GM18867 (cell line): ENCODE results near the gene NACA2.
"Not testable (repeated sequence)": the region's sequence is repeated elsewhere in the genome, so short reads cannot be mapped to it uniquely, and the experiment has no call there.

ENCODE experiments used
- ATAC-seq: cut with Tn5 transposase; IDR thresholded peaks from one replicate; pipeline ENCODE4 v1.9.1; 2021; ENCODE audit warnings: mild to moderate bottlenecking, moderate library complexity; ENCODE audit not compliant: unreplicated experiment

Gene NACA2

DNA sequence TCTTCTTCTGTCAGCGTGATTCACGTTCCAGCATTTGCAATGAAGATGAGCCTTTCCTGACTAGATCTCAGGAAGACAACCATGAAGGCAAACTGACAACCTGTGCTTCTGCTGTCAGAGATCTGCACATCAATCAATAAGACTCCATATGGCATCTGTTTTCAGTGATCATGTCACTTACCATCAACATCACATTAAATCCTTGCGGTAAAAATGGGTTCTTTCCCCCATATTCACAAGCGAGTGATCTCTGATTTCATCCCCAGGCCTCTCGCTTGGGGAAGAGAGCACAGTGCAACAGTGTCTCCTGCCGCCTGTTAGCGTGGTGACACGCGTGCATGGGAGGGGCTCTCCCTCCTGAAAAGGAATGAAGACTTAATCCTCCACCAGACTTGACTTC is 11.1 kb downstream of the NACA2 start:
- no peak for ATAC-seq

GRCh38 chr17:61579347-61579746 is 11.7 kb downstream of the NACA2 start:
- no peak for ATAC-seq

DNA sequence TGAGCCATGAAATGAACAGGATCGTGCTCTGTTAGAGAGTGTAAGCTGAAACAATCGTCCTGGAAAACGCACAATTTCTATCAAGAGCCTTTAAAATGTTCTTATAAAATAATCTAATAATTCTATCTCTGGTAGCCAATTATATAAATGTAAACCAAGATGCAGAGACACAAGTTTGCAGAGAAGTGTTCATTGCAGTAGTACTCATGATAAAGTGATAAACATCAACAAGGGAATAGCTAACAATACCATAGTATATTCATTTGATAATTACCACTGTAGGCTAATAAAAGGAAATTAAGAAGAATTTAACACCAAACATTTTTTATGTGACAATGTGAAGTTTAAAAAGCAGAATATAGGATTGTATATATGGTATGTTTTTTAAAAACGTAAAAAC is 12.4 kb downstream of the NACA2 start:
- ATAC-seq = no peak

- ATAC-seq = no peak
Measured at GRCh38 chr17:61575983-61576382, 15.0 kb downstream of the NACA2 start.

GRCh38 chr17:61575352-61575975 is 15.6 kb downstream of the NACA2 start:
- ATAC-seq = no peak

- ATAC-seq = no peak
Measured at GRCh38 chr17:61574542-61575351, 16.3 kb downstream of the NACA2 start.

- ATAC-seq = not testable (repeated sequence)
Measured at GRCh38 chr17:61572547-61572946, 18.5 kb downstream of the NACA2 start.

GRCh38 chr17:61571624-61572023 is 19.4 kb downstream of the NACA2 start:
- no peak for ATAC-seq

DNA sequence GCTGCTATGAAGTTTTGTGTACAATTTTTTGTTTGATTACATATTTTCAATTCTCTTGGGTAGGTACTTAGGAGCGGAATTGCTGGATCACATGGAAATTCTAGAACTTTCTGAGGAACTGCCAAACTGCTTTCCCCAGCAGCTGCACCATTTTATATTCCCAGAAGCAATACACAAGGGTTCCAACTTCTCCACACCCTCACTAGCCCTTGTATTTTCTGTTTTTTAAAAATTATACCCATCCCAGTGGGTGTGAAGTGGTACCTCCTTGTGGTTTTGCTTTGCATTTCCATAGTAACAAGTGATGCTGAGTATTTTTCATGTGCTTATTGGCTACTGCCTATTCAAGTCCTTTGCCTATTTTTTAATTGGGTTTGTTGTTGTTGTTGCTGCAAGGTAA is 20.9 kb downstream of the NACA2 start:
- no peak for ATAC-seq

DNA sequence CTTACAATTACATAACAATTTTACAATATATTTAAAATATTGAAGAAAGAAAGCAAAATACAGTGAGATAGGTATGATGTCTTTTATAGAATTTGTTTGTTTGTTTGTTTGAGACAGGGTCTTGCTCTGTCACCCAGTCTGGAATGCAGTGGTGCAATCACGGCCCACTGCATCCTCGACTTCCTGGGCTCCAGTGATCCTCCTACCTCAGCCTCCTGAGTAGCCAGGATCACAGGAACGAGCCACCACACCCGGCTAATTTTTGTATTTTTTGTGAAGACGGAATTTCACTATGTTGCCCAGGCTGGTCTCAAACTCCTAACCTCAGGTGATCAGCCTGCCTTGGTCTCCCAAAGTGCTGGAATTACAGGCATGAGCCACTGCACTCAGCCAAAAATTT is 21.5 kb downstream of the NACA2 start:
- ATAC-seq = not testable (repeated sequence)

GRCh38 chr17:61568219-61569072 is 22.6 kb downstream of the NACA2 start:
- no peak for ATAC-seq

GRCh38 chr17:61567045-61567802 is 23.8 kb downstream of the NACA2 start:
- no peak for ATAC-seq

DNA sequence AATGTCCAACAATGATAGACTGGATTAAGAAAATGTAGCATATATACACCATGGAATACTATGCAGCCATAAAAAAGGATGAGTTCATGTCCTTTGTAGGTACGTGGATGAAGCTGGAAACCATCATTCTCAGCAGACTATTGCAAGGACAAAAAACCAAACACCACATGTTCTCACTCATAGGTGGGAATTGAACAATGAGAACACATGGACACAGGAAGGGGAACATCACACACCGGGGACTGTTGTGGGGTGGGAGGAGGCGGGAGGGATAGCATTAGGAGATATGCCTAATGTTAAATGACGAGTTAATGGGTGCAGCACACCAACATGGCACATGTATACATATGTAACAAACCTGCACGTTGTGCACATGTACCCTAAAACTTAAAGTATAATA is 24.6 kb downstream of the NACA2 start:
- ATAC-seq = not testable (repeated sequence)

GRCh38 chr17:61565850-61566249 is 25.2 kb downstream of the NACA2 start:
- ATAC-seq = not testable (repeated sequence)

GRCh38 chr17:61565213-61565612 is 25.8 kb downstream of the NACA2 start:
- ATAC-seq = no peak

GRCh38 chr17:61562287-61562686 is 28.7 kb downstream of the NACA2 start:
- no peak for ATAC-seq

DNA sequence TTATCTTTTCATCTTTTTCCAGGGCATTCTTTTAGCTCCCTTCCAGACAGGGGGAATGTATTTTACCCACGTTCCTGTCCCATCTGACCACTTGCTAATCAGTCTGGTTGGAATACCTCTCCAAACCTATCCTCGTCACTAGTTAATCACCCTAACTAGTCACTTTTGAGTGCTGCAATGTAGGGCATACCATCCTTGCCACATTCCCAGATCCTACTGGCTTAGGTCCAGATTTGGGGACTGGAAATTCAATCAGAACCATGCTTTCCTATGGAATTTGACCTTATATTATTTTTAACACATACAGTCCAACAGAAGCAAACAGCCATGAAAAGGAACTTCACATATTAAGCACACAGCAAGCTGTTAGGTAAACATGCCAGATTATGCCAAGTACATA is 29.7 kb downstream of the NACA2 start:
- no peak for ATAC-seq

DNA sequence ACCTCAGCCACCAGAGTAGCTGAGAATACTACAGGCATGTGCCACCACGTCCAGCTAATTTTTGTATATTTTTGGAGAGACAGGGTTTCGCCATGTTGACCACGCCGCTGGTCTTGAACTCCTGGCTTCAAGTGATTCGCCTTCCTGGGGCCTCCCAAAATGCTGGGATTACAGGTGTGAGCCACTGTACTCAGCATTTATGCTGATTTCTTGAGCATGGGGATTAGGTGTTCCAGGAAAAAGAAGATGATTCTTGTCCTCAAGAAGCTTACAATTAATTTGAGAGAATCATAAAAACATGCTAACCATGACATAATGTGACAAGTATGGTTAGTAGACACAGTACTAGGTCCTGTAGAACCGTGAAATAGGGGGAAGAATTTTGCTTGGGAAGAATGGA is 30.9 kb downstream of the NACA2 start:
- no peak for ATAC-seq

DNA sequence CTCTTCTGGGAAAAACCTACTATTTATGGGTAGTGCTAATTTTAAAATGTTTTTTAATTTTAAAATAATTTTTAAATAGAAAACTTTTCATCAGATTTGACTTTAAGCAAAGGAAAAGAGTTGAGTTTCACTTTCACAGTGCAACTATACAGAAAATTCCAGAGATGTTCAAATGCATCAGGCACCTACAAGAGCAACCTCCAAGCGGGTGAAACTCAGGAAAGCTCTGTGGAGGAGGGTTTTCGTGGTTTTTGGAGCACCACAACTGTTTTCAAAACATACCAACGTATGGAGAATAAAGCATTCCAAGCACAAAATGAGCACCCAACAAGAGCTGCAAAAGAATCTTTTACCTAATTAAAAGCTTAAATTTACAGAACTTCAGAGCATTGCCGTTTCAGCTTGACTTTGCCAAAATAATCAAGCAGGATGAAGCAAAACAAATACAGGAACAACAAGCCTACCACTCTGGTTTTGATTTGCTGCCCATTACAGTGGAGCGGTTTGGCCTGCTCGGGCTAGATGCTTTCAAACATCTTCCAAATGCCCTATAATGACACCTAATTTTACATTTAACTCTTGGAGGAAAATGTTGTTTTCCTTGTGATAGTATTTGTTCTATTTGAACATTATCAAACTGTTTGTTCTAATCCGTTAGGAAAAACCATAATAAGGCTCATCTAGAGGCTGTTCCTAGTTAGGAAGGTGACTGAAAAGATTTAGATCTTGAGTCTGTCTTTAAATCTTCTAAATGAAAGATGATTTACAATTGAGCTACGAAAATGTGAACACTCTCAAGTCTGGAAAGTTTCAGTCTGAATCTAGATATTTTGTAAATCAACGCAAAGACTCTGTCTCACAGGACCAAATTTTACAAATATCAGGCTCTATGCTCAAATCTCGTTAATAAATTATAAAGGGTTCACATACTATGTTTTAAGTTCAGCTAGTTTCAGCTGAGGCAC is 34.5 kb downstream of the NACA2 start:
- no peak for ATAC-seq

- no peak for ATAC-seq
Measured at GRCh38 chr17:61555127-61555566, 35.9 kb downstream of the NACA2 start.
